ENCODE results near the gene USP31. TPM values are rescaled to one million over a fixed set of nuclear protein-coding genes. Genes with fewer than 3 reads are reported as not detected.

The USP31 gene
- total RNA-seq, 3 donors from 2014 or later: 6.7 to 40.7 (median 21.0) TPM

- intact Hi-C loops (cut with DNase I; ENCODE audit: low total_unique reads): no loop called here
- Histone ChIP-seq H3K27ac (no peak overlapping the region), H3K36me3 (no peaks in the 10 kb centered on the region), H3K4me3 (no peak overlapping the region), H3K27me3 (peaks cover 0 to 26% of the 10 kb centered on the region in 2 donors), H3K9me3 (no peaks in the 10 kb centered on the region), H3K4me1 (no peaks in the 10 kb centered on the region)
- no peak for TF ChIP-seq POLR2AphosphoS5 (IDR thresholded peaks at IDR 0.05)
- no peak for TF ChIP-seq POLR2A (IDR thresholded peaks at IDR 0.05)
- no peak for TF ChIP-seq CTCF (IDR thresholded peaks at IDR 0.05)
- DNase-seq (ENCODE audit: low spot score in 2 of 2): no peak
Observed at GRCh38 chr16:23052908-23053580, 96.2 kb downstream of the USP31 start.

DNA sequence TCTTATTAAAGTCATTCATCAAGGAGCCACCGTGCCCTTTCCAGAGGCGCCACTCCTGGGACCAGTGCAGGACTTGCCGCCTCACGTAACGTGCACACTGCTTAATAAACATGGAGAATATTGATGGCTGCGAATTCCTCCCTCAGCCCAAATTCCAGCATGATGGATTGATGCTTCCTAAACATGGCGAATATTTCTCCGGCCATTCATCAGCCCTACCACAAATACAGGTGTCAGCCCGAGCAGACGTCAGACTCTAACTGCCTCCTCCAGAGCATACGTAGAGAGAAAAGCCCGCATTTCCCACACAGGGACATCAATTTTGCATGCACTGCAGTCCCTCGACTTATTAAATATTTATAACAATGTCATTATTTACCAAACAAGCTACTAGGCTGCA is 97.0 kb downstream of the USP31 start:
- intact Hi-C loops (cut with DNase I; ENCODE audit: low total_unique reads): no loop called here
- no peak overlapping the region for H3K4me3 ChIP-seq
- peaks cover 0 to 26% of the 10 kb centered on the region in 2 donors for H3K27me3 ChIP-seq
- no peak for TF ChIP-seq POLR2A (IDR thresholded peaks at IDR 0.05)
- no peak for DNase-seq (ENCODE audit: low spot score in 2 of 2)
- H3K27ac ChIP-seq: no peak overlapping the region
- H3K9me3 ChIP-seq: no peaks in the 10 kb centered on the region
- H3K4me1 ChIP-seq: no peaks in the 10 kb centered on the region
- no peaks in the 10 kb centered on the region for H3K36me3 ChIP-seq

DNA sequence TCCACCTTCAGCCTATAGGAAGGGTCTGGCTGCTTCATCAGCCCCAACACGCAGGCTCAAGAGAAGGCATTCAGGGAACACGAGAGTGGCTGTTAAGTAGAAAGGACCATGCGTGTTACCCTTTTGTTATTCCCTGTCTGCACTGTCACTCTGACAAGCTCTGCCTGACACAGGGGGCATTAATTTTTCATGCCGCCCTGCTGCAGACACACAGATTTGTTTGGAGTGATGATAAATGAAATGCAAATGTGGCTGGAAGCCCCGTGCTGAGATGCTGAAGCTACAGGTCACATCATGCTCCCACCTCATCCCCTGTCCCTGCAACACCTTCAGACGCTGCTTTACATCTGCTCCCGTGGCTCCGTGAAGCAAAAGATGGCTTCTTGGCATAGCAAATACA is 97.7 kb downstream of the USP31 start:
- intact Hi-C loops (cut with DNase I; ENCODE audit: low total_unique reads): no loop called here
- H3K27me3 ChIP-seq: peaks cover 0 to 26% of the 10 kb centered on the region in 2 donors
- TF ChIP-seq POLR2A (IDR thresholded peaks at IDR 0.05) (no peak), POLR2AphosphoS5 (IDR thresholded peaks at IDR 0.05) (no peak), CTCF (IDR thresholded peaks at IDR 0.05) (no peak)
- no peak overlapping the region for H3K27ac ChIP-seq
- H3K4me1 ChIP-seq: no peaks in the 10 kb centered on the region
- H3K9me3 ChIP-seq: no peaks in the 10 kb centered on the region
- no peak overlapping the region for H3K4me3 ChIP-seq
- DNase-seq (ENCODE audit: low spot score in 2 of 2): no peak
- H3K36me3 ChIP-seq: no peaks in the 10 kb centered on the region

DNA sequence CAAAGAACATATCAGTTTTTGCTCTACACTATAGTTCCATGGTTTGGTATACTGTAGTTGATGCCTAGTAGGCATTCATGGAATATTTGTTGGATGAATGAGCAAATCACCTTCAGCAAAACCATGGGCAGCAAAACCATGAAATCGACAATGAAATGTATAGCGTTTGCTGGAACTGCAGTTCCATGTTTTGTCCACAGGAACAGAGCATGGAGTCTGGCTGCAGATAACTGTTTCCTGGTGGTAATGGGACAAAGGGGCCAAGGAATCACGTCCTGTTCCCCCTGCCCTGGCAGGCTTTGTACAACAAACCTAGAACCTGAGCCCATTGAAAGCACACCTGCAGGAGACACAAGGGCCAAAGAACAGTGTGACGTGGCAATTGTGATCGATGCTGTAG is 101.1 kb downstream of the USP31 start:
- no peak overlapping the region for H3K4me3 ChIP-seq
- peaks cover 0 to 16% of the 10 kb centered on the region in 2 donors for H3K27me3 ChIP-seq
- no peaks in the 10 kb centered on the region for H3K9me3 ChIP-seq
- no peak overlapping the region for H3K27ac ChIP-seq
- H3K36me3 ChIP-seq: no peaks in the 10 kb centered on the region
- no peak for TF ChIP-seq POLR2A (IDR thresholded peaks at IDR 0.05)
- TF ChIP-seq POLR2AphosphoS5 (IDR thresholded peaks at IDR 0.05): no peak
- no peak for TF ChIP-seq CTCF (IDR thresholded peaks at IDR 0.05)
- no peak for DNase-seq (ENCODE audit: low spot score in 2 of 2)
- H3K4me1 ChIP-seq: no peaks in the 10 kb centered on the region
- intact Hi-C loops (cut with DNase I; ENCODE audit: low total_unique reads): no loop called here

DNA sequence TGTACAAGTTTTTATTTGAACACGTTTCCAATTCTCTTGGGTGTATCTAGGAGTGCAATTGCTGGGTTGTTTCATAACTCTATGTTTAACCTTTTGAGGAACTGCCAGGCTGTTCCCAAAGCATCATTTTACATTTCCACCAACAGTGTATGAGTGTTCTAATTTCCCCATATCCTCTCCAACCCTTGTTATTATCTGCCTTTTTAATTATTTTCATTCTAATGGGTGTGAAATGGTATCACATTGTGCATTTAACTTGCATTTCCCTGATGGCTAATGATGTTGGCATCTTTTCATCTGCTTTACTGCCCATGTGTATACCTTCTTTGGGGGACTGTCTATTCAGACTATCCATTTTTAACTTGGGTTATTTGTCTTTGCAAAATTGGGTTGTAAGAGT is 104.2 kb downstream of the USP31 start:
- Histone ChIP-seq H3K36me3 (no peaks in the 10 kb centered on the region), H3K9me3 (no peaks in the 10 kb centered on the region), H3K27ac (no peak overlapping the region), H3K27me3 (peaks cover 0 to 5% of the 10 kb centered on the region in 2 donors), H3K4me3 (no peak overlapping the region), H3K4me1 (no peaks in the 10 kb centered on the region)
- intact Hi-C loops (cut with DNase I; ENCODE audit: low total_unique reads): no loop called here
- TF ChIP-seq CTCF (IDR thresholded peaks at IDR 0.05) (no peak), POLR2AphosphoS5 (IDR thresholded peaks at IDR 0.05) (no peak), POLR2A (IDR thresholded peaks at IDR 0.05) (no peak)
- DNase-seq (ENCODE audit: low spot score in 2 of 2): no peak
